CD14-positive monocyte (primary cell): Measurements from ENCODE around the gene CHST3. TPM values are rescaled to one million over a fixed set of nuclear protein-coding genes. Genes with fewer than 3 reads are reported as not detected.

Experiments
- DNase-seq, 3 donors: peaks; one replicate each; pipeline ENCODE4 v3.0.0-alpha.2; 2011 to 2022
- H2AFZ ChIP-seq: 2 replicates; pipeline ENCODE4 v1.6.0; 2012; ENCODE audit warnings: mild to moderate bottlenecking, low read depth, low read length, inconsistent platforms; ENCODE audit not compliant: insufficient read depth, poor library complexity, severe bottlenecking
- H3K27ac ChIP-seq, 2 donors: 1 replicate in 1 of 2; 2 replicates in 1 of 2; pipeline ENCODE4 v1.5.1; 2012 to 2013; ENCODE audit warnings: low read length in 2 of 2, control low read depth in 1 of 2, inconsistent platforms in 1 of 2, low read depth in 1 of 2, mild to moderate bottlenecking in 1 of 2
- H3K27me3 ChIP-seq, 2 donors: one replicate each; pipeline versions ENCODE4 v1.6.0 to v1.6.1; 2011 to 2013; ENCODE audit warnings: low read length in 2 of 2; ENCODE audit not compliant: control insufficient read depth in 2 of 2, insufficient read depth in 2 of 2
- H3K36me3 ChIP-seq, 2 donors: replicated peaks in 1 of 2; 1 replicate in 1 of 2; 2 replicates in 1 of 2; pipeline versions ENCODE4 v1.5.1 to v1.6.1; 2012 to 2013; ENCODE audit warnings: low read length in 2 of 2, control low read depth in 1 of 2, inconsistent platforms in 1 of 2, mild to moderate bottlenecking in 1 of 2; ENCODE audit not compliant: insufficient read depth in 2 of 2, control insufficient read depth in 1 of 2
- H3K4me1 ChIP-seq, 2 donors: 1 replicate in 1 of 2; 2 replicates in 1 of 2; pipeline versions ENCODE4 v1.5.1 to v1.6.1; 2012 to 2013; ENCODE audit warnings: low read length in 2 of 2, control low read depth in 1 of 2, inconsistent platforms in 1 of 2, mild to moderate bottlenecking in 1 of 2, moderate library complexity in 1 of 2; ENCODE audit not compliant: insufficient read depth in 2 of 2, control insufficient read depth in 1 of 2
- H3K4me2 ChIP-seq: replicated peaks from 2 replicates; pipeline ENCODE3; 2012; ENCODE audit warnings: low read length, moderate library complexity, mild to moderate bottlenecking; ENCODE audit not compliant: poor library complexity, severe bottlenecking; ENCODE audit errors: extremely low read depth
- H3K4me3 ChIP-seq, 3 experiments: fragments of 200-600 bp in 1 of 3; sonication (generic) in 1 of 3; replicated peaks in 1 of 3; 1 replicate in 2 of 3; 2 replicates in 1 of 3; pipeline ENCODE4 v1.5.1; 2011 to 2013; ENCODE audit warnings: low read length in 3 of 3, mild to moderate bottlenecking in 3 of 3, control low read depth in 2 of 3, low read depth in 2 of 3, inconsistent platforms in 1 of 3, moderate library complexity in 1 of 3
- H3K79me2 ChIP-seq: 2 replicates; pipeline ENCODE4 v1.6.0; 2012; ENCODE audit warnings: mild to moderate bottlenecking, control low read depth, inconsistent platforms, low read length, moderate library complexity; ENCODE audit not compliant: insufficient read depth
- H3K9ac ChIP-seq: 2 replicates; pipeline ENCODE4 v1.6.0; 2017; ENCODE audit warnings: low read length, mild to moderate bottlenecking; ENCODE audit not compliant: insufficient read depth, poor library complexity, severe bottlenecking
- H3K9me3 ChIP-seq, 2 donors: replicated peaks in 1 of 2; 1 replicate in 1 of 2; 2 replicates in 1 of 2; pipeline versions ENCODE4 v1.5.1 to v1.6.1; 2012 to 2013; ENCODE audit warnings: low read length in 2 of 2, control low read depth in 1 of 2; ENCODE audit not compliant: control insufficient read depth in 1 of 2, insufficient read depth in 1 of 2
- H4K20me1 ChIP-seq: 2 replicates; pipeline ENCODE4 v1.6.0; 2012; ENCODE audit warnings: mild to moderate bottlenecking, low read length, control low read depth, moderate library complexity; ENCODE audit not compliant: insufficient read depth
- H3K27ac Mint-ChIP-seq, 7 donors: one replicate each; pipeline ENCODE4 v1.8.0; 2020; ENCODE audit warnings: mild to moderate bottlenecking in 7 of 7, mixed read lengths in 7 of 7, moderate library complexity in 6 of 7, inconsistent platforms in 2 of 7
- H3K27me3 Mint-ChIP-seq, 3 donors: one replicate each; pipeline ENCODE4 v1.8.0; 2021 to 2022; ENCODE audit warnings: low read depth in 3 of 3, mild to moderate bottlenecking in 3 of 3, mixed read lengths in 3 of 3, moderate library complexity in 3 of 3, inconsistent platforms in 1 of 3
- H3K36me3 Mint-ChIP-seq, 2 donors: one replicate each; pipeline ENCODE4 v1.8.0; 2020; ENCODE audit warnings: mixed read lengths in 2 of 2, inconsistent platforms in 1 of 2, mild to moderate bottlenecking in 1 of 2
- H3K4me1 Mint-ChIP-seq: one replicate; pipeline ENCODE4 v1.8.0; 2020; ENCODE audit warnings: mild to moderate bottlenecking, mixed read lengths
- H3K4me3 Mint-ChIP-seq, 2 donors: one replicate each; pipeline ENCODE4 v1.8.0; 2020; ENCODE audit warnings: mild to moderate bottlenecking in 2 of 2, mixed read lengths in 2 of 2, moderate library complexity in 1 of 2
- H3K9me3 Mint-ChIP-seq, 7 donors: one replicate each; pipeline ENCODE4 v1.8.0; 2020 to 2022; ENCODE audit warnings: mixed read lengths in 7 of 7, mild to moderate bottlenecking in 6 of 7, moderate library complexity in 6 of 7, inconsistent platforms in 2 of 7
- CTCF ChIP-seq: fragments of 200-600 bp; IDR thresholded peaks from one replicate; pipeline ENCODE4 v1.8.0; 2022; ENCODE audit warnings: antibody characterized with exemption, mild to moderate bottlenecking
- WGBS: methylation state at CpG from one replicate; pipeline ENCODE4 v1.1.5; 2013; ENCODE audit warnings: missing lambda C conversion rate; ENCODE audit not compliant: insufficient coverage; 5-methylcytosine and 5-hydroxymethylcytosine counted together
- intact Hi-C, 2 donors: fragments of 100-400 bp; cut with micrococcal nuclease; formaldehyde crosslinking; loops; one replicate each; pipeline versions ENCODE4 v1.15.0 to v1.15.1; 2023
- polyA plus RNA-seq, 3 donors: library from polyadenylated mRNA; depleted of rRNA in 1 of 3; unstranded in 2 of 3; stranded (reverse) in 1 of 3; fragments of 300-500 nt in 2 of 3; fragments of >200 nt in 1 of 3; fragmentation: Illumina TruSeq in 2 of 3; gene quantifications; 1 replicate in 2 of 3; 2 replicates in 1 of 3; pipeline ENCODE4 v1.2.3, GENCODE V29; 2012 to 2021

Gene CHST3
- polyA plus RNA-seq, 3 donors = not detected

GRCh38 chr10:71938211-71938610 is 26.0 kb upstream of the CHST3 start:
- WGBS = 100% methylated on average over 1 of the region's 1 CpG
- Mint-ChIP-seq H3K9me3 (peaks cover 42 to 85% (median 64%) of the 10 kb centered on the region in 7 donors), H3K27me3 (peaks cover 1 to 6% (median 4%) of the 10 kb centered on the region in 3 donors), H3K4me1 (peaks cover 9% of the 10 kb centered on the region), H3K4me3 (no peak overlapping the region), H3K36me3 (no peaks in the 10 kb centered on the region), H3K27ac (peak overlapping the region in 1 of 7 donors; percentile 8)
- Histone ChIP-seq H3K9me3 (peaks cover 45 to 54% of the 10 kb centered on the region in 2 donors), H2AFZ (no peak overlapping the region), H3K4me3 (no peak overlapping the region), H3K27me3 (no peaks in the 10 kb centered on the region), H3K4me1 (peaks cover 10 to 11% of the 10 kb centered on the region in 2 donors), H4K20me1 (no peaks in the 10 kb centered on the region), H3K27ac (no peak overlapping the region), H3K9ac (no peak overlapping the region), H3K36me3 (no peaks in the 10 kb centered on the region), H3K79me2 (no peaks in the 10 kb centered on the region), H3K4me2 (no peak overlapping the region)
- DNase-seq = no peak
- intact Hi-C loops = no loop called here
- no peak for TF ChIP-seq CTCF

- Histone ChIP-seq H3K79me2 (no peaks in the 10 kb centered on the region), H3K9ac (no peak overlapping the region), H3K27me3 (no peaks in the 10 kb centered on the region), H3K36me3 (no peaks in the 10 kb centered on the region), H3K4me2 (no peak overlapping the region), H4K20me1 (no peaks in the 10 kb centered on the region), H3K9me3 (peaks cover 54 to 65% of the 10 kb centered on the region in 2 donors), H3K27ac (no peak overlapping the region), H2AFZ (no peak overlapping the region), H3K4me1 (peaks cover 10 to 11% of the 10 kb centered on the region in 2 donors), H3K4me3 (no peak overlapping the region)
- Mint-ChIP-seq H3K27ac (no peak overlapping the region), H3K36me3 (no peaks in the 10 kb centered on the region), H3K9me3 (peaks cover 45 to 85% (median 70%) of the 10 kb centered on the region in 7 donors), H3K4me3 (no peak overlapping the region), H3K4me1 (peaks cover 9% of the 10 kb centered on the region), H3K27me3 (peaks cover 1 to 6% (median 5%) of the 10 kb centered on the region in 3 donors)
- TF ChIP-seq CTCF = no peak
- WGBS = 90% methylated on average over 2 of the region's 4 CpGs
- no peak for DNase-seq
- intact Hi-C loops = no loop called here
These were observed 24.9 kb upstream of the CHST3 start for GRCh38 chr10:71939304-71939703.
